HG03060 (cell line): ENCODE results near the gene TRUB2.

Experiments used
- ATAC-seq: cut with Tn5 transposase; IDR thresholded peaks from one replicate; pipeline ENCODE4 v1.9.1; 2021; ENCODE audit warnings: low read depth, moderate number of reproducible peaks; ENCODE audit not compliant: unreplicated experiment

The TRUB2 gene

GRCh38 chr9:128274245-128274644 lies 48.0 kb downstream of the TRUB2 start:
- no peak for ATAC-seq

- no peak for ATAC-seq
Observed at GRCh38 chr9:128271512-128271911, 50.7 kb downstream of the TRUB2 start.

GRCh38 chr9:128271112-128271511 lies 51.1 kb downstream of the TRUB2 start:
- no peak for ATAC-seq

GRCh38 chr9:128266868-128267590 lies 55.2 kb downstream of the TRUB2 start:
- ATAC-seq: no peak

- no peak for ATAC-seq
Observed at GRCh38 chr9:128265348-128265847, 56.8 kb downstream of the TRUB2 start.

- no peak for ATAC-seq
Observed at GRCh38 chr9:128262687-128263086, 59.6 kb downstream of the TRUB2 start.

GRCh38 chr9:128260340-128260739 lies 61.9 kb downstream of the TRUB2 start:
- no peak for ATAC-seq

GRCh38 chr9:128259156-128259555 lies 63.1 kb downstream of the TRUB2 start:
- no peak for ATAC-seq

GRCh38 chr9:128258326-128258725 lies 63.9 kb downstream of the TRUB2 start:
- ATAC-seq: no peak

- ATAC-seq: no peak
Observed at GRCh38 chr9:128257907-128258306, 64.3 kb downstream of the TRUB2 start.

GRCh38 chr9:128257086-128257825 lies 65.0 kb downstream of the TRUB2 start:
- no peak for ATAC-seq
